Keratinocyte (primary cell): ENCODE results near the gene MAP2K5. TPM values are rescaled to one million over a fixed set of nuclear protein-coding genes. Genes with fewer than 3 reads are reported as not detected.

Experiments used
- DNase-seq: peaks from one replicate; pipeline ENCODE4 v3.0.0-alpha.2; 2011; ENCODE audit warnings: low read depth, missing footprints, low spot score
- FAIRE-seq: peaks from 2 replicates; lab custom pipeline; 2011; peaks lifted over from hg19 to GRCh38; lab: Jason Lieb, UNC
- H2AFZ ChIP-seq: 2 replicates; pipeline ENCODE4 v1.6.0; 2012; ENCODE audit warnings: low read length, control low read depth, inconsistent platforms; ENCODE audit not compliant: control insufficient read depth
- H3K27ac ChIP-seq: 2 replicates; pipeline ENCODE4 v1.5.1; 2011; ENCODE audit warnings: low read length; ENCODE audit not compliant: control insufficient read depth, insufficient read depth
- H3K27me3 ChIP-seq: 3 replicates; pipeline ENCODE4 v1.6.0; 2011; ENCODE audit warnings: low read length; ENCODE audit not compliant: control insufficient read depth, insufficient read depth; ENCODE audit errors: extremely low read depth
- H3K36me3 ChIP-seq, 2 experiments: 2 replicates in 1 of 2; 3 replicates in 1 of 2; pipeline ENCODE4 v1.5.1; 2011; ENCODE audit warnings: low read length in 2 of 2, mild to moderate bottlenecking in 1 of 2; ENCODE audit not compliant: control insufficient read depth in 2 of 2, insufficient read depth in 2 of 2; ENCODE audit errors: extremely low read depth in 1 of 2
- H3K4me1 ChIP-seq: 3 replicates; pipeline ENCODE4 v1.5.1; 2011; ENCODE audit warnings: low read length; ENCODE audit not compliant: control insufficient read depth, insufficient read depth; ENCODE audit errors: extremely low read depth
- H3K4me2 ChIP-seq: 3 replicates; pipeline ENCODE4 v1.6.0; 2011; ENCODE audit warnings: low read depth, low read length; ENCODE audit not compliant: control insufficient read depth, insufficient read depth; ENCODE audit errors: extremely low read depth
- H3K4me3 ChIP-seq, 3 experiments: fragments of 200-600 bp in 1 of 3; sonication (generic) in 1 of 3; 2 replicates in 2 of 3; 3 replicates in 1 of 3; pipeline ENCODE4 v1.5.1; 2011 to 2016; ENCODE audit warnings: low read length in 3 of 3, mild to moderate bottlenecking in 3 of 3, control low read depth in 2 of 3, inconsistent platforms in 1 of 3, low read depth in 1 of 3, mixed read lengths in 1 of 3, mixed run types in 1 of 3, moderate library complexity in 1 of 3; ENCODE audit not compliant: control insufficient read depth in 2 of 3, insufficient read depth in 2 of 3; ENCODE audit errors: extremely low read depth in 1 of 3
- H3K79me2 ChIP-seq: 2 replicates; pipeline ENCODE4 v1.6.0; 2012; ENCODE audit warnings: low read length; ENCODE audit not compliant: control insufficient read depth, insufficient read depth
- H3K9ac ChIP-seq: 3 replicates; pipeline ENCODE4 v1.6.0; 2011; ENCODE audit warnings: low read length; ENCODE audit not compliant: control insufficient read depth, insufficient read depth; ENCODE audit errors: extremely low read depth
- H3K9me1 ChIP-seq: 3 replicates; pipeline ENCODE4 v1.6.0; 2011; ENCODE audit warnings: low read length; ENCODE audit not compliant: control insufficient read depth, insufficient read depth; ENCODE audit errors: extremely low read depth
- H3K9me3 ChIP-seq: 2 replicates; pipeline ENCODE4 v1.5.1; 2012; ENCODE audit warnings: low read depth, low read length; ENCODE audit not compliant: control insufficient read depth
- H4K20me1 ChIP-seq: 3 replicates; pipeline ENCODE4 v1.6.0; 2011; ENCODE audit warnings: low read length; ENCODE audit not compliant: control insufficient read depth, insufficient read depth; ENCODE audit errors: extremely low read depth
- CTCF ChIP-seq, 3 experiments: IDR thresholded peaks in 1 of 3; conservative IDR thresholded peaks in 1 of 3; optimal IDR thresholded peaks in 1 of 3; 2 replicates in 2 of 3; 3 replicates in 1 of 3; pipeline versions ENCODE3 to v1.5.1; 2011; ENCODE audit warnings: low read length in 3 of 3, mild to moderate bottlenecking in 3 of 3, moderate library complexity in 2 of 3, control low read depth in 1 of 3, inconsistent platforms in 1 of 3; ENCODE audit not compliant: insufficient read depth in 2 of 3; ENCODE audit errors: extremely low read depth in 1 of 3
- EZH2 ChIP-seq: IDR thresholded peaks from one replicate; pipeline ENCODE4 v1.6.1; 2012; ENCODE audit warnings: inconsistent platforms, mild to moderate bottlenecking, low read length, moderate library complexity
- dilution Hi-C: fragments of 300-500 bp; cut with MboI; formaldehyde crosslinking; loops from one replicate; pipeline ENCODE4 v1.7.0; 2020; ENCODE audit warnings: low sequenced_read_pairs; ENCODE audit not compliant: extremely low pct_ligation_motif_present
- polyA plus RNA-seq, 5 experiments: library from polyadenylated mRNA; depleted of rRNA in 3 of 5; stranded (reverse) in 3 of 5; stranded (forward) in 1 of 5; unstranded in 1 of 5; fragments of >200 nt; gene quantifications; 1 replicate in 1 of 5; 2 replicates in 3 of 5; 3 replicates in 1 of 5; pipeline versions ENCODE4 v1.2.1 to v1.2.3, GENCODE V29; 2011 to 2012; ENCODE audit warnings: missing spikeins in 2 of 5, low read depth in 1 of 5, low replicate concordance in 1 of 5

Gene MAP2K5
- polyA plus RNA-seq, 1 donor (not counting 4 experiments of a cell fraction or from before 2014, with no cell fraction given), result 3.6 TPM

- Histone ChIP-seq H3K9me1 (no peaks in the 10 kb centered on the region), H3K9ac (no peak overlapping the region)
- no peak for FAIRE-seq
Observed at GRCh38 chr15:67592245-67592644, 49.7 kb downstream of the MAP2K5 start.

GRCh38 chr15:67593562-67593961, 51.1 kb downstream of the MAP2K5 start:
- Histone ChIP-seq H2AFZ (no peak overlapping the region), H3K36me3 (no peaks in the 10 kb centered on the region), H3K79me2 (no peaks in the 10 kb centered on the region), H4K20me1 (no peaks in the 10 kb centered on the region), H3K4me2 (no peak overlapping the region), H3K27me3 (no peaks in the 10 kb centered on the region), H3K4me1 (no peaks in the 10 kb centered on the region), H3K9me1 (no peaks in the 10 kb centered on the region), H3K9me3 (no peaks in the 10 kb centered on the region), H3K4me3 (no peak overlapping the region), H3K27ac (no peak overlapping the region), H3K9ac (no peak overlapping the region)
- DNase-seq, result no peak
- FAIRE-seq, result no peak
- dilution Hi-C loops, result no loop called here
- TF ChIP-seq CTCF (optimal IDR thresholded peaks at IDR 0.05 in 1 of 3, IDR thresholded peaks at IDR 0.05 in 1 of 3, conservative IDR thresholded peaks at IDR 0.05 in 1 of 3; ENCODE audit: extremely low read depth in 1 of 3, insufficient read depth in 2 of 3, low read length in 3 of 3) (no peak), EZH2 (no peak)

More at GRCh38 chr15:67592245-67592644, 49.7 kb downstream of the MAP2K5 start:
- Histone ChIP-seq H3K9me3 (no peaks in the 10 kb centered on the region), H3K36me3 (peaks cover 0 to 4% of the 10 kb centered on the region in 2 experiments), H4K20me1 (no peaks in the 10 kb centered on the region), H3K27me3 (no peaks in the 10 kb centered on the region), H2AFZ (no peak overlapping the region), H3K4me1 (no peaks in the 10 kb centered on the region), H3K4me3 (no peak overlapping the region), H3K27ac (no peak overlapping the region), H3K4me2 (no peak overlapping the region), H3K79me2 (no peaks in the 10 kb centered on the region)
- no peak for DNase-seq
- dilution Hi-C loops, result no loop called here
- TF ChIP-seq EZH2 (no peak), CTCF (optimal IDR thresholded peaks at IDR 0.05 in 1 of 3, IDR thresholded peaks at IDR 0.05 in 1 of 3, conservative IDR thresholded peaks at IDR 0.05 in 1 of 3; ENCODE audit: extremely low read depth in 1 of 3, insufficient read depth in 2 of 3, low read length in 3 of 3) (no peak)
